HS-5 (cell line): ENCODE results near the gene RPL27A.
"Not testable (repeated sequence)": the region's sequence is repeated elsewhere in the genome, so short reads cannot be mapped to it uniquely, and the experiment has no call there.

Experiments used
- DNase-seq: peaks from one replicate; pipeline ENCODE4 v3.0.0-alpha.2; 2012; ENCODE audit warnings: low read depth

Gene RPL27A

GRCh38 chr11:8682303-8683114, at the start of gene RPL27A, which contains the start of gene TRIM66:
Gene RPL27A (plus strand): TSS chr11:8682792. CDS start chr11:8682814, 22 bp downstream.
Gene TRIM66 (minus strand): TSS chr11:8682665. CDS start chr11:8672274, 10,391 bp downstream.
- DNase-seq = peak; percentile 81

DNA sequence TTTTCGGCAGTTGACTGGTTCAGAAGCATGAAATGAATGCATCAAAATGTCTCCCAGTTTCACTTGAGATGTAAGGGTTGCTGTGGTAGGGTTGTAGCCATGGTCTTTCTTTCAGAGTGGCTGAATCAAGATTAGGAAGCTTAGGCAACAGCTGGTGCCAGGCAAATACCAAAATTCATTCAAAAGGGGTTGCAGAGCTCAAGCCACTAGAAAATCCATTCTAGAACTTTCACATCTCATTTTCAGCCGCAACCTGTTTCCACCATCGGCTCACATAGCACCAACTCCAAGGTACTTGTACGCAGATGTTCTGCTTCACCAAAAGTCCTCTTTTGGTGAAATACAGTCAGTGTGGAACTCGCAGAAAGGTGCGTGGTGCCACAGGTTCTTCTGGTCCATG, 48.1 kb upstream of the RPL27A start:
- no peak for DNase-seq

GRCh38 chr11:8636127-8636526, 46.5 kb upstream of the RPL27A start:
- no peak for DNase-seq

DNA sequence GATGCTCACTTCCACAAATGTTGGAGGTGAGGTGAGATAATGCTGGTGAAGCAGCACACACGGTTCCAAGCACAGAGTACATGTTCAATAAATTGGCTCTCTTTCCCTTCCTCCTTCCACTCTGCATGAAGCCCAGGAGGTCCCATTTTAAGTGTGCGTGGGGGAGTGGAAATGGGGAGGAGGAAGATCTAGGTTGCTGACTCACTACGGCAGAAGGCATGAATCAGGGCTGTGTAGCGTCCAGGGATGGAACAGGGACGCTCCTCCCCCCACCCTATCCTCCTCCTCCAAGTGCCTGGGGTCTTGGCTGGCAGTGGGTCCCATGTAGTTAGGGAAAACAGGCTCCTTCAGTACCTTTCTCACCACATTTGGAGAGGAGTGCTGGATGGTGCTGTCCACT, 44.3 kb upstream of the RPL27A start:
- no peak for DNase-seq

DNA sequence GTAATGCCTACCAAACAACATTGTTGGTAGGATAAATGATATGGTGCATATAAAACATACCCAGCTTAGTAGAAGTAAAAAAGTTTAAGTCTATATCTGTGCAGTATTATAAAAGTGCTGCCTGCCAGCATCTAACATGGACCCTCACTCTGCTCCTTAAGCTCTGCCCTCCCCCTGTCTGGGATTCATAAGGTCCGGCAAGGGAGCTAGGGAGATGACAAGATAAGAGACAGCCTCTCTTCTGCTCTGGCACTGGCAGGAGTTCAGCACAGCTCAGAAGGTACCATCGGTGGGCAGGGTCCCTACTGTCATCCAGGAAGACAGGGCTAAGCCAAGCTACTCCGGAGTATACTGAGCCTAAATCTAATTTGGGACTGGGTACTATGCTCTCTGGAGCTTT, 42.9 kb upstream of the RPL27A start:
- DNase-seq = no peak

DNA sequence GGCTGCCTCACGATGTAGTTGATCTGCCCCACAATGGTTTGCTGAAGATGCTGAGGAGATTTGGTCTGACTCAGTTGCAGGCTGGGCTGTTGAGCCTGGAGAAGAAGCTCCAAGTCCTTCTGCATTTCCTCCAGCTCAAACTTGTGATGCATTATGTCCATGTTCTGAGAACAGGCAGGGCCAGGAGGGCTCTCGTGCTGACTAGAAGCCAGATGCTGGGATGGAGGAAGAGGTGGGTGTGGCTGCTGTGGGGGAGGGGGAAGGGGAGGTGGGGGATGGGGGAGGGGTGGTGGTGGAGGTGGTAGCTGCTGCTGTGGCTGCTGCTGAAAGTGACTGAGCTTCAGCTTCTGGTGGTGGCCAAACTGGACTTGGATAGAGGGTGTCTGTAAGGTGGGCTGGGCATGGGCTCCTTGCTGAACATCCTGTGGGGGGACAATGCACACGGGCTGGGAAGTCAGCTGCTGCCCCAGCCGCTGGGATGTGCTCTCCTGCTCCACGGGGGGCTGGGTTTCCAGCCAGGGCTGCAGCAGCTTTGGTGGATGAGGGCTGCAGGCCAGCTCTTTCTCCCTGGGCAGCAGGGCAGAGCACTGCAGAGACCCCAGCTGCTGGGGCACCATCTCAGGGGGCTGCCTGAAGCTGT, 42.2 kb upstream of the RPL27A start:
- DNase-seq = no peak

GRCh38 chr11:8641332-8641731, 41.3 kb upstream of the RPL27A start:
- DNase-seq = no peak

DNA sequence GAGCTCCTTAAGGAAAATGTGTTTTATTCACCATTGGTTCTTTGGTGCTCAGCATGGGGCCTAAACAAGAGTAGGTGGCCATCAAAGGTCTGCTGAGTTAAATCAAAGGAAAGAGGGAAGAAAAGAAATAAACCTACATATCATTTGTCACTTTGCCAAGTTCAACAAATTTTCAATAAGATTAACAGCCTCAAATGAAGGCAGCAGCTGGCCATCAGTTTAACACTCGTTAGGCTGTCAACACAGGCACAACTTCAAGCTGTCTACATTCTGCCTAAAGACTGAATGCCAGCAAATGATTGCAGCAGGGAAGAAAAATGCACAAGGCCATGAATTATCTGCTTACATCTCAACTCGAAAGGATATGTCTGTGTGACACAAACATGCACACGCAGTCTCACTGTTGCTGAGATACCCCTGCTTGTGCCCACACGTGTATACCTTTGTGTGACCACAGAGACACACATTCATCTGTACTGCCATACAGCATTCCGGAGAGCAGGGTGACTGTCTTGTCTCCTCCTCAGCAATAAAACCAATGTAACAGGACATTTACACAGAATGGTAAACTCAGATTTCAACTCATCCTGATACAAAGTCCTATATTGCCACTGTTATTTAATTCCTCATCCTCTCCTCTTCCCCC, 40.3 kb upstream of the RPL27A start:
- DNase-seq = no peak

GRCh38 chr11:8646873-8647272, 35.7 kb upstream of the RPL27A start:
- DNase-seq = no peak

GRCh38 chr11:8649361-8649760, 33.2 kb upstream of the RPL27A start:
- DNase-seq = no peak

GRCh38 chr11:8650401-8650990, 32.1 kb upstream of the RPL27A start:
- DNase-seq = peak; percentile 24

DNA sequence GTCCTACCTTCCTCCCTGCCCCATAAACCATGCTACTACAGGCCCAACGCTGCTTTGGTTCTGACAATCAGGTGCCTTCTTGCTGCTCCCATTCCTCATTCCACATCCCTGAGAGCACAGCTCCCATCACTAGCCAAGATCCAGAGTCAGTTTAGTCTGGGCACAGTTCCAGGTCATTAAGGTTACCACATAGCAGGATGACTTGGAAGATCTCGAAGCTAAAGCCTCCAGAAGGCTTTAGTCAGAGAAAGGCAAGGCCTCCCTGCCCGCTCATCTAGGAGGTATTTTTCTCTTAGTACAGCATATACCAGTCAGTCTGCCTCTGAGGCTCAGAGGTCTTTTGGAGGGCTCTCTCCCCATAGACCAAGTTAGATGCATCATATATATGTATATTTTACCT, 30.5 kb upstream of the RPL27A start:
- DNase-seq = peak; percentile 97

DNA sequence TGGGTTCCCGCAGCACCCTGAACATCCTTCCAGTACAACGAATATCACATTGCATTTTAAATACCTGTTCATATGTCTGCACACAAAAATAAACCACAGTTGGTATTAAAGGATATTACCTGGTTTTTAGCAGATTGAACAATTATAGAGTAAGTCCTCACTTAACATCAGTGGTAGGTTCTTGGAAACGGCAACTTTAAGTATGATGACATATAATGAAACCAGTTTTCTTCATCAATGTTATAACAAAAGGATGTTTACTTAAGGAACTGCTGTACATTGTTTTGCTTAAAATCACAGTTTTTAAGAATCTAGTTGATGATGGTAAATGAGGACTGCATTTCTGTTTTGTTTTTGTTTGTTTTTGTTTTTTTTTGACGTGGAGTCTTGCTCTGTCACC, 28.1 kb upstream of the RPL27A start:
- DNase-seq = no peak

- DNase-seq = no peak
Observed at GRCh38 chr11:8656291-8656690, 26.3 kb upstream of the RPL27A start.

- no peak for DNase-seq
Observed at GRCh38 chr11:8658321-8659057, 24.1 kb upstream of the RPL27A start.

DNA sequence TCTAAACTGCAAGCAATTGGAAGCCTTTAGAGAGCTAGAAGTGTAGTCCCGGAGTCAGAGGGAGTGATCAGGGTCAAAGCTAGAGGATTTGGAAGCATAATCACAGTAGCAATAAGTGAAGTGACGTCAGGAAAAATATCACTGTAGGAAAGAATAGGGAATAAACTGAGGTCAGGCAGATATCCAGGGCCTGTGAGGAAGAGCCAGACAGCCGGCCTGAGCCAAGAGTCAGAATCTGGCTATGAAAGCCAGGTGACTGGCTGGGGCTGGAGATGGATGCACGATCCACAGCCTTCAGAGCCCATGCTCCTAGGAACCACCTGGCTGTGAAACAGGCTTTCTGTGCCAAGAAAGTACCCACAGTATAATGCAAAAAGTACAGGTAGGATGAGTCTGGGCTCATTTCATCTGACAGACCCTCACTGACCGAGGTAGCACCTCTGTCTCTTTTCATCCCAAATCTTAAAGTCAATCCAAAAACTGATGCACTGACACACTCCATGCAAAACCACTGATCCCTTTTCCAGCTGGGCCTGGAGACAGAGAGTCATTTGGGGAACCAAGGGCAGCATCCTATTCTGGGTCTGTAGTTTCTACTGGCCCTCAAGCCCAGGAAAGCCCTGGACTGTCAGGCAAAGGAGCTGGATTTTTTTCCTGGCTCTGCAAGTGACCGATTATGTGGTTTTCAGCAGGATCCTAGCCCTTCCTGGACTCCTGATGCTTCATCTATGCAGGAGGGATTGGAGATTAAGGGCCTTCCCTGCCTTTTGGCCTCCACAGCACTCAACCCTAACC, 21.4 kb upstream of the RPL27A start:
- DNase-seq = no peak

GRCh38 chr11:8665222-8665621, 17.4 kb upstream of the RPL27A start:
- DNase-seq = no peak

- not testable (repeated sequence) for DNase-seq
Observed at GRCh38 chr11:8670081-8670480, 12.5 kb upstream of the RPL27A start.

DNA sequence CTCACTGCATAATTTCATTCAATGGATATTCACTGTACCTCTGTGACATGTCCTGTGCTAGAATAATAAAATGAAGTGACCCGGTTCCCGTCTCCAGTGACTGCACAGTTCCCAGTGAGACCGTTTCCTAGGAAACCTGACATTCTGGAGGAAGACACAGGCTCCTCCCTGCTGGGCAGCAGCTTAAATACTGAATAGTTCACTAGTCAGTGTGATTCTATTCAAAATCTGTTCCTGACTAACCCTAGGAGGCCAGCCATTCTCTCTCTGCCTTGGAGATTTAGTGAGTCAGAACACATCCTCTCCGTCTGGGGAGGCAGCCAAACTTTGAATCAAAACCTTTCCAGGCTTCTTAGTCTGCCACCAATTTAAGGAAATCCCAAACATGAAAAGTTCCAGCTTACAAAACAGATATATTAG, 11.4 kb upstream of the RPL27A start:
- DNase-seq = peak; percentile 98

GRCh38 chr11:8671651-8672062, 10.9 kb upstream of the RPL27A start:
- DNase-seq = no peak

DNA sequence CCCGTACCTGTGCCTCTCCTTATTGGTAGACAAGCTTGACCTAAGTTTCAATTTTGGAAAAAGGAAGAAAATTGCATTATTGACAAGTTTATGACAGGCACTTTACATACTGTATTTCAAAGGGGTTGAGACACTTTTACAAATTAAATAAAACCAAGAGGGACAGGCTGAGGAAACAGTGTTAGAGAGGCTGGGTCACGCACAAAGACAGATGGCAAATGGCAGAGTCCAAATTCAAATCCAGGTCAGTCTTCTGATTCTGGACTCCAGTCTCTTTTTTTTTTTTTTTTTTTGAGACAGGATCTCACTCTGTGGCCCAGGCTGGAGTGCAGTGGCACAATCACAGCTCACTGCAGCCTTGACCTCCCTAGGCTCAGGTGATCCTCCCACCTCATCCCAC, 10.2 kb upstream of the RPL27A start:
- DNase-seq = no peak
